ENCODE data around the gene GPR6.

The GPR6 gene

DNA sequence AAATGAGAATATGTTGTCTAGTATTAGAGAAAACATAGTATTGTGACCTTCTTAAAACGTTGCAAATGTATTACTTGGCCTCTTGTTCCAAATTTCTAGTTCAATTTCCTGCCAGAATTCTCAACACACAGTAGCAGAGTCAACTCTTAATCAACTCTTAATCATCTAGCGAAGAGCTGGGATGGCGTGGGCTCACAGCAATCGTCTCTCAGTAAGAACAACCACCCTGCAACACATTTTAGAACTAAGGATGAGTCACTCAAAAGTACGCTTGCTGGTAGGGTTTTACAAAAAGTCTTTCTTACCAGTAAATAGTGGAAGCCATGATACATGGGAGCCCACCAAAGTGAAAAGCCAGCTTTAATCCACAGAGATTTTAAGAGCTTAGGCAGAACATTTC, 24.6 kb downstream of the GPR6 start:
- no peak for DNase-seq

DNA sequence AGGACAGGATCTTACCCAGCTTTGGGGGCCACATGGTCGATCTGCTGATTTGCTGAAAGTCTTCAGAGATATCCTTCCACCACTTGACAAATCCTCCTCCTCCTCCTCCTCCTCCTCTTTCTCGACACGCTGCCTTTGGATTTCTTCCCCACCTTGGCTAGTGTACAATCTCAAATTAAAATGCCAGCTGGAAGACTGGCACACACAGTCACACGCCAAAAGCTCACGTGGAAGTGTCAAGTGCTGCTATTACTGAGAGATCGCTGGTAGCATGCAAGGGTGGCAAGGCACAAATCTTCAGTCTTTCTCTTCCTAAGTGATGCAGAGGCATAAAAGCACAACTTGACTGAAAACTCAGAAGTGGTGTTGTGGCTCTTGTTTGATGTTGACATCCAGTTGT, 35.3 kb downstream of the GPR6 start:
- DNase-seq: no peak

DNA sequence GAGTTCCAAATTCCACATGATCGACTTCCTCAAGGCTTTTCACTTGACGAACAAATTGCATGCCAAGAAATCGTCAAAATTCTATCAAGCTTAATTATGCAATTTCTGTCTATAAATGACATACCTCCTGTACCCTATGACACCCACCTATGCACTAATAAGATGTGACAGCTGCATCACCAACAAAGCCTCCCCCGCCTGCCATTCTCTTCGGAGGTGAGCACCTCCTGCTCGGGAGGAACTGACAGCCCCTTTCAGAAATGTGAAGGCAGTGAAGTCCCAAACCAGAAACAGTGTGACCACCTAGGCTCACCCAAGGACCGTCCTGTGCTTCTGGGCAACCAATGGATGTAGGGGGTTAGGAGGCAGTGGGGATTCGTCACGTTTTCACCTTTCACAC, 37.1 kb downstream of the GPR6 start:
- no peak for DNase-seq

DNA sequence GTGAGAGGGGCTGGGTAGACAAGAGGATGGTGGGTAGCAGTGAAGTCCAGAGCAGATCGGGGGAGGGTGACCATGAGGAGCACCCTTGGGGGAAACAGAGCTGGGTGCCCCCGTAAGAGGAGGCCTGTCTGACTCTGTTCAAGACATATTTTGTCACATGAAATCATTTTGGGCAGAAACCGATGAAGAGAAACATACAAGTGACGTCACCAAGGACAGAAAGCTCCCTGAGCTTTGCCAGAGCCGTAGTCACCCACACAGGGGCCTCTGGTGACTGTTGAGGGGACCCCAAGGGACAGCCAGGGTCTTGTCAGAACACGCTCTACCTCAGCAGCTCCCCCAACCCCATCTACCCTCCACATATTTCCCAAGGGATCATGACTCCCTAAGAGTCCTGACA, 39.2 kb downstream of the GPR6 start:
- no peak for DNase-seq

DNA sequence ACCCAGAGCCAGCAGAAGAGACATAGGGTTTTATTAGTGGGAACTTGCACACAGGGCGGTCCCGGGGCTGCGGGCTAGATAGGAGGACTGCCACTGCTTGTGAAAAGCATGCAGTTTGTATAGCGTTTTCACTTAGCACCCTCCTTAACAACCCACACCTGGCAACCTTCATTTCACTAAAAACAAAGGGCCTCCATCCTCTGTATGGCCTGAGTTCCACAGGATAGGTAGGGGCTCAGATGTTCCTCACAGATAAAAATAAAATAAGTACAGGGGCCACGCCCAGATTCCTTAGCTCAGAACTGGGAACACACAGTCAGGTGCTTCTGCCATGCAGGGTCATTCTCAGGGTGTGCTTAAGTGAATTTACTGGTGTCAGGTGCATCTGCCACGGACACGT, 39.8 kb downstream of the GPR6 start:
- no peak for DNase-seq

DNA sequence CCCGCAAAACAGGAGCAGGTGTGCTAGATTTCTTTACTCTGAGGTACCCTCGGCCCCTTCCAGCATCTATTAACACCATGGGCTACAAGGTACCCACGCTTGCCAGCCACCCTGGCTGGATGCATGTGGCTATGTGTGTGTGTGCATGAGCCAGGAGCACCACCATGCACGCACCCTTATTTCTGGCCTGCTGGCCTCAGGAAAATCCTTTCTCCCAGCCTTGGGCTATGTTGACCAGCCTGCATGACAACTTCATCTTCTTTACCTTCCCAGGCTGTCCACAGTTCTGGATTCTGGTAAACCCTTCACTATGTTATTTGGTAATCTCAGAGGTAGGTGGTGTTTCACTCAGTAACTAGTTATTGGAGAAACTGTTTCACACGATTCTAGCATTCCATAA, 40.4 kb downstream of the GPR6 start:
- no peak for DNase-seq

DNA sequence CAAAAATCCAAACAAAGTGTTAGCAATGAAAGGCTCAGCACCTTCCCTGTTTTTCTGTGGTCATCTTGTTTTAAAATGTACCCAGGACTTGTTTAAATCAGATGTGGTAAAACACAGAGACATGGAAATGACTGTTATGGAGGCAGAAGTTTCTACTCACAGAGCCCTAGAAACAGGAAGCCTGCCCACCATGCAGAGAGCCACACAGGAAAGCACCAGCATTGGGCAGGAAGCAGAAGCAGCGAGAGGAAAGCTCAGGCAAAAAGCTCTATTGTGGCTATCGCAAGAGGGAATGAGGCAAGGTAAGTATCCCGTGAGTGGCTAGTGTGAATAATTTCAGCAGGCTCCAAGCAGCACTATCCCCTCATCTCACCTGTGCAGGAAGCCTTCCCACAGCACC, 42.8 kb downstream of the GPR6 start:
- DNase-seq: no peak

DNA sequence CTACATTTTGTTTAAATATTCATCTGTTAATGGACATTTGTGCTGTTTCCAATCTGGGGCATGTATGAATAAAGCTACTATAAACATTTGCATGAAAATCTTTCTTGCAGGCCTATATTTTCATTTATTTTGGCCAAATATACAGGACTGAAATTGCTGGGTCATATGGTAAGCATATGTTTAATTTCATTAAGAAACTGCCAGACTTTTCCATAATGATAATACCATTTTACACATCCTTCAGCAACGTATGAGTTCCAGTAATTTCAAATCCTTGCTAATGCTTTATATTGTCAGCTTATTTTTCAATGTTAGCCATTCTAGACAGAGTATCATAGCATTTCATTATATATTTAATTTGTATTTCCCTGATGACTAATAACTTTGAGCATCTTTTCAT, 51.0 kb downstream of the GPR6 start:
- no peak for DNase-seq

All from NCI-H1930 (cell line).